AG10803 (cell line): Measurements from ENCODE around the gene FOXI3.

Experiments used
- DNase-seq: peaks from one replicate; pipeline ENCODE4 v3.0.0; 2010; ENCODE audit warnings: low read depth
- H3K4me3 ChIP-seq: 2 replicates; pipeline ENCODE4 v1.5.1; 2011; ENCODE audit warnings: mild to moderate bottlenecking, low read length, control low read depth
- CTCF ChIP-seq: conservative IDR thresholded peaks from 2 replicates; pipeline ENCODE4 v1.5.1; 2011; ENCODE audit warnings: mild to moderate bottlenecking, low read length, control low read depth, inconsistent platforms

Gene FOXI3

GRCh38 chr2:88452980-88453582 is 588 bp upstream of the FOXI3 start:
- TF ChIP-seq CTCF = no peak
- DNase-seq = no peak
- H3K4me3 ChIP-seq = no peak overlapping the region

- no peak for TF ChIP-seq CTCF
- no peak for DNase-seq
- no peak overlapping the region for H3K4me3 ChIP-seq
These were observed 505 bp downstream of the FOXI3 start for GRCh38 chr2:88451811-88452564.

GRCh38 chr2:88450925-88451810 is 1.3 kb downstream of the FOXI3 start:
- no peak for TF ChIP-seq CTCF
- H3K4me3 ChIP-seq = no peak overlapping the region
- no peak for DNase-seq

- H3K4me3 ChIP-seq = no peak overlapping the region
- TF ChIP-seq CTCF = no peak
These were observed 2.3 kb downstream of the FOXI3 start for GRCh38 chr2:88450186-88450585.

GRCh38 chr2:88448248-88448647 is 4.2 kb downstream of the FOXI3 start:
- DNase-seq = no peak
- H3K4me3 ChIP-seq = no peak overlapping the region
- TF ChIP-seq CTCF = no peak

More at GRCh38 chr2:88450186-88450585, 2.3 kb downstream of the FOXI3 start:
- no peak for DNase-seq

- no peak overlapping the region for H3K4me3 ChIP-seq
- DNase-seq = no peak
- TF ChIP-seq CTCF = no peak
These were observed 9.0 kb downstream of the FOXI3 start for GRCh38 chr2:88443353-88443938.
